Cardiac fibroblast (primary cell): ENCODE measurements around the gene HOXC11.

Experiments used
- DNase-seq, 2 donors: peaks; one replicate each; pipeline versions ENCODE4 v3.0.0 to v3.0.0-alpha.2; 2010; ENCODE audit warnings: low read depth in 2 of 2
- H3K4me3 ChIP-seq, 2 donors: replicated peaks in 1 of 2; 1 replicate in 1 of 2; 2 replicates in 1 of 2; pipeline ENCODE4 v1.5.1; 2011; ENCODE audit warnings: low read depth in 2 of 2, low read length in 2 of 2, mild to moderate bottlenecking in 2 of 2, moderate library complexity in 1 of 2
- CTCF ChIP-seq: IDR thresholded peaks from one replicate; pipeline ENCODE4 v1.5.1; 2011; ENCODE audit warnings: low read depth, mild to moderate bottlenecking, low read length, inconsistent platforms

Gene HOXC11

GRCh38 chr12:53994009-53994263 is 21.0 kb downstream of the HOXC11 start:
- DNase-seq: no peak
- H3K4me3 ChIP-seq: no peak overlapping the region
- no peak for TF ChIP-seq CTCF

GRCh38 chr12:53994264-53995001 is 21.5 kb downstream of the HOXC11 start:
- no peak for TF ChIP-seq CTCF
- no peak for DNase-seq
- H3K4me3 ChIP-seq: no peak overlapping the region

GRCh38 chr12:53995002-53995377 is 22.1 kb downstream of the HOXC11 start:
- TF ChIP-seq CTCF: no peak
- DNase-seq: no peak
- H3K4me3 ChIP-seq: no peak overlapping the region

GRCh38 chr12:53995378-53996239 is 22.7 kb downstream of the HOXC11 start:
- no peak for DNase-seq
- H3K4me3 ChIP-seq: peak overlapping the region; percentile 26 to 33
- TF ChIP-seq CTCF: peak; percentile 3

- DNase-seq: no peak
- TF ChIP-seq CTCF: no peak
- peak overlapping the region in 1 of 2 donors; percentile 33 for H3K4me3 ChIP-seq
Observed at GRCh38 chr12:53996240-53997203, 23.6 kb downstream of the HOXC11 start.

- no peak overlapping the region for H3K4me3 ChIP-seq
Observed at GRCh38 chr12:53997204-53998109, 24.5 kb downstream of the HOXC11 start.

More at GRCh38 chr12:53997204-53998109, 24.5 kb downstream of the HOXC11 start:
- no peak for TF ChIP-seq CTCF
- no peak for DNase-seq
